ENCODE data around the gene PLPP4.

PLPP4 gene

GRCh38 chr10:120628197-120628596 lies 171.2 kb downstream of the PLPP4 start:
- no peak for DNase-seq

GRCh38 chr10:120630266-120630665 lies 173.2 kb downstream of the PLPP4 start:
- DNase-seq, result no peak

GRCh38 chr10:120632047-120632446 lies 175.0 kb downstream of the PLPP4 start:
- no peak for DNase-seq

GRCh38 chr10:120632942-120633341 lies 175.9 kb downstream of the PLPP4 start:
- DNase-seq, result no peak

GRCh38 chr10:120634659-120635058 lies 177.6 kb downstream of the PLPP4 start:
- DNase-seq, result no peak

Data from NCI-H774 (cell line).